Esophagus squamous epithelium (tissue), 5 donors: ENCODE results near the gene LFNG. TPM values are rescaled to one million over a fixed set of nuclear protein-coding genes. Genes with fewer than 3 reads are reported as not detected.

Source experiments
- DNase-seq: peaks from one replicate; lab custom pipeline; 2025; lab: John Stamatoyannopoulos, UW
- H3K27ac ChIP-seq, 4 donors: fragments of 200-600 bp; sonication (generic); one replicate each; pipeline ENCODE4 v1.5.1; 2016 to 2019; ENCODE audit warnings: mild to moderate bottlenecking in 1 of 4
- H3K27me3 ChIP-seq, 4 donors: fragments of 200-600 bp; sonication (generic); 1 replicate in 3 of 4; 2 replicates in 1 of 4; pipeline versions ENCODE4 v1.5.1 to v1.6.0; 2017 to 2021; ENCODE audit warnings: antibody characterized with exemption in 1 of 4
- H3K36me3 ChIP-seq, 3 donors: fragments of 200-600 bp; sonication (generic); one replicate each; pipeline ENCODE4 v1.5.1; 2016 to 2019
- H3K4me1 ChIP-seq, 3 donors: fragments of 200-600 bp; sonication (generic); one replicate each; pipeline ENCODE4 v1.5.1; 2017 to 2019
- H3K4me3 ChIP-seq, 4 donors: fragments of 200-600 bp; sonication (generic); 1 replicate in 3 of 4; 2 replicates in 1 of 4; pipeline ENCODE4 v1.5.1; 2016 to 2019; ENCODE audit warnings: mild to moderate bottlenecking in 2 of 4, moderate library complexity in 1 of 4
- H3K9me3 ChIP-seq, 3 donors: fragments of 200-600 bp; sonication (generic); one replicate each; pipeline ENCODE4 v1.5.1; 2016 to 2019
- CTCF ChIP-seq, 6 experiments: fragments of 450-650 bp in 4 of 6; fragments of 200-600 bp in 2 of 6; sonication (generic) in 2 of 6; IDR thresholded peaks; one replicate each; pipeline ENCODE4 v1.5.1; 2016 to 2019; ENCODE audit warnings: antibody characterized with exemption in 6 of 6, mild to moderate bottlenecking in 4 of 6, moderate library complexity in 4 of 6
- POLR2A ChIP-seq, 4 donors: fragments of 450-650 bp; IDR thresholded peaks; one replicate each; pipeline ENCODE4 v1.6.1; 2017; ENCODE audit warnings: antibody characterized with exemption in 4 of 4, mild to moderate bottlenecking in 4 of 4, moderate library complexity in 3 of 4
- WGBS, 2 donors: methylation state at CpG; one replicate each; pipeline ENCODE4 v1.1.5; 2018; 5-methylcytosine and 5-hydroxymethylcytosine counted together
- intact Hi-C: fragments of 100-400 bp; cut with DNase I; formaldehyde crosslinking; loops from one replicate; pipeline ENCODE4 v1.15.0; 2022
- total RNA-seq, 4 donors: library from RNA; depleted of rRNA; stranded (reverse); fragments of >200 nt; gene quantifications; one replicate each; pipeline ENCODE4 v1.1.0, GENCODE V29; 2016
- donor health status: DM: yes; HTN: yes; CAD: no.

Gene LFNG
- total RNA-seq, 4 donors from 2014 or later, result 6.1 to 17.2 (median 11.9) TPM

GRCh38 chr7:2572101-2572842 lies 52.7 kb downstream of the LFNG start:
- TF ChIP-seq POLR2A (IDR thresholded peaks at IDR 0.05) (no peak), CTCF (IDR thresholded peaks at IDR 0.05) (no peak)
- no peaks in the 10 kb centered on the region for H3K27me3 ChIP-seq
- peaks cover 0 to 63% (median 0%) of the 10 kb centered on the region in 3 donors for H3K36me3 ChIP-seq
- no peak for DNase-seq
- no peak overlapping the region for H3K27ac ChIP-seq
- H3K4me1 ChIP-seq, result peaks cover 0 to 21% (median 0%) of the 10 kb centered on the region in 3 donors
- intact Hi-C loops, result no loop called here
- no peak overlapping the region for H3K4me3 ChIP-seq
- H3K9me3 ChIP-seq, result no peaks in the 10 kb centered on the region
- WGBS, 2 donors, result 58 to 72% methylated on average over 7 to 12 of the region's 22 CpGs

DNA sequence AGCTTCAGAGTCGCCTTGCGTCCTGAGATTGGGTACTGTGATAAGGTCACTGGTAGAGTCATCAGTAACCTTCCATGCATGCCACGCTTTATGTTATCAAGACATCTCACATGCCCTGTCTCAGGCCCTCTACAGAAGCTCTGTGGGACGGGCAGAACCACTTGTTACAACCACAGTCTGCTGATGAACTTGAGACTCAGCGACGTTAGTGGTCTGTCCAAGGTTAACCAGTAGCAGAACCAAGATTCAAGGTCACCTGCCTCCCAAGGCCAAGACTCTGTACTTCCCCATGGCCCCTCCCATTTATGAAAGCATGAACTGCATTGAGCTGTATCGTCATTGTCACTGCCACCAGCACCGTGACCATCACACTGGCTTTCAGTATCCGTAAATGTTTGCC lies 54.2 kb downstream of the LFNG start:
- no peaks in the 10 kb centered on the region for H3K9me3 ChIP-seq
- peaks cover 0 to 13% (median 0%) of the 10 kb centered on the region in 3 donors for H3K4me1 ChIP-seq

GRCh38 chr7:2575046-2575732 lies 55.6 kb downstream of the LFNG start:
- intact Hi-C loops, result no loop called here
- Histone ChIP-seq H3K4me3 (no peak overlapping the region), H3K27me3 (no peaks in the 10 kb centered on the region), H3K4me1 (peaks cover 0 to 13% (median 0%) of the 10 kb centered on the region in 3 donors), H3K9me3 (no peaks in the 10 kb centered on the region), H3K27ac (no peak overlapping the region), H3K36me3 (peaks cover 0 to 62% (median 5%) of the 10 kb centered on the region in 3 donors)
- no peak for DNase-seq
- TF ChIP-seq CTCF (IDR thresholded peaks at IDR 0.05) (no peak), POLR2A (IDR thresholded peaks at IDR 0.05) (no peak)
- WGBS, 2 donors, result 82 to 100% methylated on average over 3 to 10 of the region's 21 CpGs

More for the DNA sequence above, 54.2 kb downstream of the LFNG start:
- Histone ChIP-seq H3K4me3 (no peak overlapping the region), H3K27me3 (no peaks in the 10 kb centered on the region), H3K27ac (no peak overlapping the region), H3K36me3 (peaks cover 0 to 70% (median 5%) of the 10 kb centered on the region in 3 donors)
- no peak for TF ChIP-seq POLR2A (IDR thresholded peaks at IDR 0.05)
- TF ChIP-seq CTCF (IDR thresholded peaks at IDR 0.05), result no peak
- WGBS, 2 donors, result 86 to 89% methylated on average over 8 to 9 of the region's 9 CpGs
- intact Hi-C loops, result no loop called here
- no peak for DNase-seq

DNA sequence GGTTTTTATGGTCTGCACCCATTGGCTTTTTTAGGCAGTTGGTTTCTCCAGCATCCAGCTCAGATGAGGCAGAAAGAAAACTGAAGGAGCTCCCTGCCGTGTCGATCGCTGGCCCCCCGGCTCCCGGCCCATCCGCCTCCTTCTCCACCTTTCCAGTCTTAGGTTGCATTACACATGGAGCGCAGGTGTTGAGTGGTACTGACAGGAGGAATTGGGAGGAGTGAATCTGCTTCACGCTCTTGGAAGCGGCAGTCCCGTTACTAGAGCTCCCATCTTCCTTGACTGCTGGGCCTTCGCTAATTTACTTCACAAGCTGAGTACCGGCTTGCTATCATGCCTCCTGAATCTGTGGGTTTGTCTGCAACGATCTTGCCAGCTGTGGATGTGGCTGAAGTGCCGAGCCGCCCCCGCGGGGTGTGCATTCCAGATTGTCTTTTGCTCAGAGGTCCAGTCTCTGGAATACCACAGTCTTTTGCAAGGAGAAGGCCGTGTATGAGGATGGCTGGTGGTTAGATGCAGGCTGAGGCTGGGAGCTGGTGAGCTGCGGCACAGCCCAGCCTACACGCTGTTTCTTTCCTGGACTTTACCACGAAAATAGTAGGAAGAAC lies 56.3 kb downstream of the LFNG start:
- no peak for DNase-seq
- Histone ChIP-seq H3K27me3 (no peaks in the 10 kb centered on the region), H3K27ac (no peak overlapping the region), H3K36me3 (peaks cover 0 to 61% (median 5%) of the 10 kb centered on the region in 3 donors), H3K4me1 (peaks cover 0 to 13% (median 0%) of the 10 kb centered on the region in 3 donors), H3K9me3 (no peaks in the 10 kb centered on the region), H3K4me3 (no peak overlapping the region)
- WGBS, 2 donors, result 93 to 96% methylated on average over 15 to 21 of the region's 21 CpGs
- intact Hi-C loops, result no loop called here
- no peak for TF ChIP-seq CTCF (IDR thresholded peaks at IDR 0.05)
- TF ChIP-seq POLR2A (IDR thresholded peaks at IDR 0.05), result no peak
